Brain microvascular endothelial cell (primary cell): Measurements from ENCODE around the gene WDR70.

Source experiments
- DNase-seq: peaks from one replicate; pipeline ENCODE4 v3.0.0-alpha.2; 2020
- H3K27ac ChIP-seq: fragments of 250-450 bp; sonication (Bioruptor Pico); 2 replicates; pipeline ENCODE4 v1.5.1; 2020; ENCODE audit warnings: mild to moderate bottlenecking, moderate library complexity
- H3K27me3 ChIP-seq: fragments of 250-450 bp; sonication (Bioruptor Pico); replicated peaks from 2 replicates; pipeline ENCODE4 v1.5.1; 2020; ENCODE audit warnings: mild to moderate bottlenecking
- H3K36me3 ChIP-seq: fragments of 250-450 bp; sonication (Bioruptor Pico); replicated peaks from 2 replicates; pipeline ENCODE4 v1.5.1; 2020; ENCODE audit warnings: mild to moderate bottlenecking
- H3K4me3 ChIP-seq: 2 replicates; pipeline ENCODE4 v1.5.1; 2011; ENCODE audit warnings: low read depth, mild to moderate bottlenecking, control low read depth, low read length, moderate library complexity
- in situ Hi-C: cut with HindIII; loops from 2 replicates; pipeline ENCODE4 v1.10.0; 2017; ENCODE audit warnings: low sequenced_read_pairs, low pct_ligation_motif_present
- TF ChIP-seq, protein P1 (sequence below): IDR thresholded peaks from 2 replicates; pipeline ENCODE4 v1.5.1; 2011; ENCODE audit warnings: low read depth, mild to moderate bottlenecking, moderate library complexity, low read length, control low read depth, inconsistent platforms; ENCODE audit errors: missing control alignments

The WDR70 gene

GRCh38 chr5:37543216-37543615 is 164.1 kb downstream of the WDR70 start:
- in situ Hi-C loops, result no loop called here
- Histone ChIP-seq H3K36me3 (no peaks in the 10 kb centered on the region), H3K27ac (no peak overlapping the region), H3K4me3 (no peak overlapping the region), H3K27me3 (no peaks in the 10 kb centered on the region)
- DNase-seq, result no peak
- TF ChIP-seq, protein P1, sequence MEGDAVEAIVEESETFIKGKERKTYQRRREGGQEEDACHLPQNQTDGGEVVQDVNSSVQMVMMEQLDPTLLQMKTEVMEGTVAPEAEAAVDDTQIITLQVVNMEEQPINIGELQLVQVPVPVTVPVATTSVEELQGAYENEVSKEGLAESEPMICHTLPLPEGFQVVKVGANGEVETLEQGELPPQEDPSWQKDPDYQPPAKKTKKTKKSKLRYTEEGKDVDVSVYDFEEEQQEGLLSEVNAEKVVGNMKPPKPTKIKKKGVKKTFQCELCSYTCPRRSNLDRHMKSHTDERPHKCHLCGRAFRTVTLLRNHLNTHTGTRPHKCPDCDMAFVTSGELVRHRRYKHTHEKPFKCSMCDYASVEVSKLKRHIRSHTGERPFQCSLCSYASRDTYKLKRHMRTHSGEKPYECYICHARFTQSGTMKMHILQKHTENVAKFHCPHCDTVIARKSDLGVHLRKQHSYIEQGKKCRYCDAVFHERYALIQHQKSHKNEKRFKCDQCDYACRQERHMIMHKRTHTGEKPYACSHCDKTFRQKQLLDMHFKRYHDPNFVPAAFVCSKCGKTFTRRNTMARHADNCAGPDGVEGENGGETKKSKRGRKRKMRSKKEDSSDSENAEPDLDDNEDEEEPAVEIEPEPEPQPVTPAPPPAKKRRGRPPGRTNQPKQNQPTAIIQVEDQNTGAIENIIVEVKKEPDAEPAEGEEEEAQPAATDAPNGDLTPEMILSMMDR, result no peak

GRCh38 chr5:37549411-37549810 is 170.3 kb downstream of the WDR70 start:
- Histone ChIP-seq H3K36me3 (no peaks in the 10 kb centered on the region), H3K27me3 (no peaks in the 10 kb centered on the region), H3K4me3 (no peak overlapping the region), H3K27ac (no peak overlapping the region)
- DNase-seq, result no peak
- in situ Hi-C loops, result no loop called here
- TF ChIP-seq, protein P1, result no peak

DNA sequence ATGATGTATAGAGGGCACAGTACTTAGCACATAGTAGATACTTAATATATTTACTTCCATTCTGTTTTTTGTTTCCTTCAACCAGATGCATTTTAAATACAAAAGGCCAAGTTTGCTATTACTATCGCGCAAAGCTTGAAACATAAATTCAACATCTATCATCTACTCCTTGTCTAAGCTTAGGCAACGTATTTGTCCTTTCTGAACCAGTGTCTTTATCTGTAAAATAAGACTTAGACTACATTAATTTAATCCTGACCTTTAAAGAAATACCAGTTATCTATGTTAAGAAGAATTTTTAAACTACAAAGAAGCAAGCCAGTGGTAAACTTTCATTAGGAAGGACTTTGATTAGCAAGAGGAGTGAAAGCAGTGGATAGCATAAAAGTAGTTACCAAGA is 173.0 kb downstream of the WDR70 start:
- TF ChIP-seq, protein P1, result no peak
- in situ Hi-C loops, result no loop called here
- DNase-seq, result no peak
- Histone ChIP-seq H3K27me3 (no peaks in the 10 kb centered on the region), H3K27ac (peak overlapping the region; percentile 75), H3K36me3 (no peaks in the 10 kb centered on the region), H3K4me3 (no peak overlapping the region)

GRCh38 chr5:37552770-37553719 is 173.9 kb downstream of the WDR70 start:
- no peak overlapping the region for H3K4me3 ChIP-seq
- TF ChIP-seq, protein P1, result no peak
- in situ Hi-C loops, result no loop called here
- no peaks in the 10 kb centered on the region for H3K27me3 ChIP-seq
- no peaks in the 10 kb centered on the region for H3K36me3 ChIP-seq
- peak; percentile 92 for DNase-seq
- peak overlapping the region; percentile 75 for H3K27ac ChIP-seq

DNA sequence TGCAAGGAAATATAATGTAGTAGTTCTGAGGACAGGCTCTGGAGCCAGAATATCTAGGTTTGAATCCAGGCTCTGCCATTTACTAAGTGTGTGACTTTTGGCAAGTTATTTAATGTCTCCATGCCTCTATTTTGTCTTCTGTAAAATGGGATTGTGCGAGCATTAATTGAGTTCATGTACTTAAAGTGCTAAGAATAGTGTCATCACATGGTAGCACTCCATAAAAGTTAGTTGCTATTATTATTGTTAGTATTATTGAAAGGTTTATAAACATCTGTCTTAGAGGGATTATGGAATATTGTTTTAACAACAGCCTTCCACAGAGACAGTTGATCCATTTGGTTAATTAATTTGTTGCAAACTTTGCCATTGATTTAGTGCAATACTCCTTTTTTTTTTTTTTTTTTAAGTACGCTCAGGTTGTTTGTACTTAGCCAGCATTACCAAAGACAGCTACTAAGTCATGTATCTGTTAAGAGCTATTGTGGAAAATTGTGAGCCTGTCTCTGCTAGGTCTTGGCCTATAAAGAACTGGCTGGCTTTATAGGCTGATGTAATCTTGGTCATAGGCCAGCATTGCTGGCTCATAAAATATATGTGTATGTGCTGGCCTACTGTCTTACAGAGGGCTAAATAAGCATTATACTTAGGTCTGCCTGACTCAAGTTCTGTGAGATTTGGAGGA is 174.7 kb downstream of the WDR70 start:
- H3K4me3 ChIP-seq, result no peak overlapping the region
- H3K27ac ChIP-seq, result peak overlapping the region; percentile 75
- DNase-seq, result peak; percentile 68
- no peaks in the 10 kb centered on the region for H3K36me3 ChIP-seq
- TF ChIP-seq, protein P1, result no peak
- in situ Hi-C loops, result no loop called here
- no peaks in the 10 kb centered on the region for H3K27me3 ChIP-seq
